Fibroblast of the aortic adventitia (primary cell): ENCODE measurements around the gene ZNF555. TPM values are rescaled to one million over a fixed set of nuclear protein-coding genes. Genes with fewer than 3 reads are reported as not detected.

Experiments
- DNase-seq: peaks from one replicate; pipeline ENCODE4 v3.0.0-alpha.2; 2010; ENCODE audit warnings: low read depth
- H3K4me3 ChIP-seq: 2 replicates; pipeline ENCODE4 v1.5.1; 2011; ENCODE audit warnings: low read depth, mild to moderate bottlenecking, control low read depth, low read length, moderate library complexity
- total RNA-seq: library from RNA; depleted of rRNA; stranded (reverse); fragments of >200 nt; gene quantifications from 2 replicates; pipeline ENCODE4 v1.2.3, GENCODE V29; 2012; ENCODE audit warnings: low replicate concordance
- TF ChIP-seq, protein P1 (sequence below): IDR thresholded peaks from 2 replicates; pipeline ENCODE4 v1.5.1; 2011; ENCODE audit warnings: mild to moderate bottlenecking, low read length, control low read depth, inconsistent platforms; ENCODE audit not compliant: insufficient read depth

ZNF555 gene
- total RNA-seq, 1 donor, result 7.0 TPM

DNA sequence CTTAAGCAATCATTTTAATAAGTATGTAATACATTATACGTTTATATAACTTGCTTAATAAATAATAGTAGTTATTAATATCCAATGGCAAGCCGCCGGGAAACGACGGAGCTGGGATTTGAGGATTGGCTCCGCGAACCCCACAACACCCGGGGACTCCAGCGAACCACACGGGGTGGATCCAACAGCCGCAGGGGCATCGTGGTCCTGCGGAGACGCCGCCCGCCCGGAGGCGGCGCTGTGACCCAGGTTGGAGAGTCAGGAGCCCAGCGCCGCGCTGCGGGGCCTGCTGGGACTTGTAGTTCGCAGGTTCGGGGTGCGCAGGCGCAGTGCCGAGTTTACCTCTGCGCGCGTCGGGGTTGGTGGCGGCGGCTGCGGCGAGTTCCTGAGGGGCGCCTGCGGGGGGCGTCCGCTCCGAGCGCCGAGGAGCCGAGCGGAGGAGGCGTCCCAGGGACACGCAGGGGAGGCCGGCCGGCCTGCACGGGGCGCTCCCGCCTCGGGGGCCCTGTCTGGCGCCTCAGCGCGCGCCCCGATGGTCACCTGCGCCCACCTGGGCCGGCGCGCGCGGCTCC, 21.6 kb upstream of the ZNF555 start, which contains the start of gene ZNF554:
Gene ZNF554 (plus strand): TSS at position 329 of the 572 bp plus-strand sequence. CDS start 204 bp downstream, at position 533.
- peak; percentile 96 for DNase-seq
- peak within 1 kb of the TSS; percentile 83 for H3K4me3 ChIP-seq
- TF ChIP-seq, protein P1, sequence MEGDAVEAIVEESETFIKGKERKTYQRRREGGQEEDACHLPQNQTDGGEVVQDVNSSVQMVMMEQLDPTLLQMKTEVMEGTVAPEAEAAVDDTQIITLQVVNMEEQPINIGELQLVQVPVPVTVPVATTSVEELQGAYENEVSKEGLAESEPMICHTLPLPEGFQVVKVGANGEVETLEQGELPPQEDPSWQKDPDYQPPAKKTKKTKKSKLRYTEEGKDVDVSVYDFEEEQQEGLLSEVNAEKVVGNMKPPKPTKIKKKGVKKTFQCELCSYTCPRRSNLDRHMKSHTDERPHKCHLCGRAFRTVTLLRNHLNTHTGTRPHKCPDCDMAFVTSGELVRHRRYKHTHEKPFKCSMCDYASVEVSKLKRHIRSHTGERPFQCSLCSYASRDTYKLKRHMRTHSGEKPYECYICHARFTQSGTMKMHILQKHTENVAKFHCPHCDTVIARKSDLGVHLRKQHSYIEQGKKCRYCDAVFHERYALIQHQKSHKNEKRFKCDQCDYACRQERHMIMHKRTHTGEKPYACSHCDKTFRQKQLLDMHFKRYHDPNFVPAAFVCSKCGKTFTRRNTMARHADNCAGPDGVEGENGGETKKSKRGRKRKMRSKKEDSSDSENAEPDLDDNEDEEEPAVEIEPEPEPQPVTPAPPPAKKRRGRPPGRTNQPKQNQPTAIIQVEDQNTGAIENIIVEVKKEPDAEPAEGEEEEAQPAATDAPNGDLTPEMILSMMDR, result peak; percentile 97

DNA sequence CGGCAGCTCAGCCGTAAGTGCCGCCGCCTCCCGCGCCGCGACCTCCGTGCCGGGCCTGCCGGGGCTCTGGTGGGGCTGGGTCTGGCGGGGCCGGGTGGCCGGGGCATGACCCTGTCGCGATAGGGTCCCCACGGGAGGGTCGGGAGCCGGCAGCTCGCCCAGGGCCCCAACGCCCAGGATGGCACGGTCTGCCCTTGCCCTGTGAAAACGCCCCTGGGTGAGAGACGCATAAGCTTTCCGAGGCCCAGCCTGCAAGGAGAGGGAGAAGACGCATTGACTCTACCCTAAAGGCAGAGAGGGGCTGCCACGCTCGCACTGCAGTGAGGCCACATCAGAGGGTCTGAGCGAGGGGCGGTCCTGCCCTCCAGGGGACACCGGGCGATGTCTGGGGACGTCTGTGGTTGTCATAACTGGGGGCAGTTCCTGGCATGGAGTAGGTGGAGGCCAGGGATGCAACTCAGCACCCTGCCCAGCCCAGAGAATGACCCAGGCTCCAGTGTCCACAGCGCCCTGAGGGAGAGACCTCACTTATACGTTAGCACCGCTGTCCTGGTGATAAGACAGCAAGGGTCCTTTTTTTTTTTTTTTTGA, 21.1 kb upstream of the ZNF555 start:
- H3K4me3 ChIP-seq, result peak overlapping the region; percentile 83
- TF ChIP-seq, protein P1, result no peak
- peak; percentile 3 for DNase-seq

DNA sequence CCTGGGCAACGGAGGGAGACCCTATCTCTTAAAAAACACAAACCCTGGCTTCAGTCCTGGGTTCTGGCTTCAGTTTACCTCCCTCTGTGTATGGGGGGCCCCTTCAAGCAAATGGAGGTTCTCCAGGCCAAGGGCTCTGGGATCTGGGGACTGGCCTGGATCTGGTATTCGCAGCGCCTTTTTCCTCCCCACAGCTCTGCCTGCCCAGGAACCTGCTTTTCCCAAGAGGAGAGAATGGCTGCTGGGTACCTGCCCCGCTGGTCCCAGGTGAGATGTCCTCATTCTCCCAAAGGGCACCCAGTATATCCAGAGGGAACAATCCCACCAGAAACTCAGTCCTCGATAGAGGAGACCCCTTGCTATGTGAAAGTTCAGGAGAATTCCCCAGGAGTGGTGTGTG, 18.4 kb upstream of the ZNF555 start:
- H3K4me3 ChIP-seq, result no peak overlapping the region
- TF ChIP-seq, protein P1, result no peak
- no peak for DNase-seq

DNA sequence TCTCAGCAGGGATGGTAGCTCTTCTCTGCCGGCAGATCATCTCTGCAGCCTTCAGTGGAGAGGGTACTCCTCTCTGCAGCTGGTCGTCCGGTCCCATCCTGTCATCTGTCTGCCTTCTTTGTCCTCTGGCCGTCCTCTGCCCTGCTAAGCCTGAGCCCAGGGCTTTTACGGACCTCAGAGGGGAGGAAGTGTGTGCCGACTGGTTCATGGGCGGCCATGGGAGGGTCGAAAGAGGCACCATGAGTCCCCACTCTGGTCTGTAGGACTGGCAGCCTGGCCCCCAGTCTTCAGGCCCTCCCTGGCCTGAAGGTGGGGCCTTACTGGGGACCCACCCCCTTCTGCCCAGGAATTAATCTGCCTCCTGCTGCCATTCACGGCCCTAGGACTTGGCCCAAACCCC, 17.6 kb upstream of the ZNF555 start:
- no peak overlapping the region for H3K4me3 ChIP-seq
- no peak for DNase-seq
- TF ChIP-seq, protein P1, result no peak

DNA sequence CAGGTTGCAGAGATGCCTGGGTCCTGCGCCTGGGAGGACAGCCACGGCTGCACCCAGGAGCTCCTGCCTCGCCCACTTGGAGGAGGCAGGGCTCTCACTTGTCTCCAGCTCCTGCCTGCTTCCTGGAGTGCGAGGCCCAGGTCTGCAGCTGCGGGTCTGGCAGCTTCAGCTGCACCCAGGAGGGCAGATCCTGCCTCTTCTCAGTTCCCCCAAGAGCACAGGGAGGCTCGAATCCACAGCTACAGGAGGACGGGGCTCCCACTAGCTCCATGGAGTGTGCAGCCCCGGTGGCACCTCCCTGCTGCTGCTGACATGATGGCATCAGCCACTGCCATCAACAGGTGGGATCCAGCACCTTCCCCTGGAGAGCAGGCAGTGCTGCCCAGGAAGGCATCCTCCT, 17.1 kb upstream of the ZNF555 start:
- no peak overlapping the region for H3K4me3 ChIP-seq
- TF ChIP-seq, protein P1, result no peak
- no peak for DNase-seq

DNA sequence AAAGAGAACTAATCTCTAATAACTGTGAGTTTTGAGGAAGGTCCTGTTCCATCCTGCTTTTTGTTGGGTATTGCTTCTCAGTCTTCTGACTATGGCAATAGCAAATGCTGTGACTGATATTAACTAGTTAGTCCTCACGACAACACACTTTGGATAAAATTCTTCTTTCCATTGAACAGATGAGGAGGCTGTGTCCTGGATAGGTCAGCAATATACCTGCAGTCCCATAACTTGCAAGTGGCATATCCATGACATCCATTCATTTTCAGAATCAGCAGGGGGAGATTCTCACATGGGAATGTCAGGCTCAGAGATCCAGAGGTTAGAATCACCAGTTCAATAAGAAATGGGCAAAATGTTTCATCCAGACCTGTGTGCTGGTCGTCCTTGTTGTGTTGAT, 14.3 kb upstream of the ZNF555 start:
- DNase-seq, result no peak
- no peak overlapping the region for H3K4me3 ChIP-seq
- TF ChIP-seq, protein P1, result no peak
